Effector memory CD8-positive, alpha-beta T cell (primary cell): ENCODE results near the gene FCMR.

Experiments
- ATAC-seq: fragments of 150-1000 bp; cut with Tn5 transposase; replicated peaks from 2 replicates; pipeline ENCODE4 v1.10.0; 2021; ENCODE audit warnings: mild to moderate bottlenecking, moderate library complexity
- DNase-seq, 3 experiments: peaks; one replicate each; pipeline ENCODE4 v3.0.0; 2021
- H3K27ac Mint-ChIP-seq, 2 donors: one replicate each; pipeline ENCODE4 v1.8.0; 2022; ENCODE audit warnings: mild to moderate bottlenecking in 2 of 2, mixed read lengths in 2 of 2, moderate library complexity in 2 of 2
- H3K27me3 Mint-ChIP-seq, 2 donors: one replicate each; pipeline ENCODE4 v1.8.0; 2022; ENCODE audit warnings: mixed read lengths in 2 of 2
- H3K36me3 Mint-ChIP-seq: one replicate; pipeline ENCODE4 v1.8.0; 2022; ENCODE audit warnings: mild to moderate bottlenecking, moderate library complexity, mixed read lengths; ENCODE audit not compliant: insufficient read depth
- H3K4me1 Mint-ChIP-seq, 2 donors: one replicate each; pipeline ENCODE4 v1.8.0; 2022; ENCODE audit warnings: low read depth in 2 of 2, mixed read lengths in 2 of 2
- H3K4me3 Mint-ChIP-seq, 2 donors: one replicate each; pipeline ENCODE4 v1.8.0; 2022; ENCODE audit warnings: mild to moderate bottlenecking in 2 of 2, mixed read lengths in 2 of 2, moderate library complexity in 2 of 2
- H3K9me3 Mint-ChIP-seq, 2 donors: one replicate each; pipeline ENCODE4 v1.8.0; 2022; ENCODE audit warnings: mixed read lengths in 2 of 2

The FCMR gene

GRCh38 chr1:206882555-206882954, 39.2 kb downstream of the FCMR start:
- ATAC-seq (no peak), DNase-seq (no peak)
- Mint-ChIP-seq H3K4me3 (no peak overlapping the region), H3K27ac (no peak overlapping the region), H3K4me1 (peaks cover 0 to 4% of the 10 kb centered on the region in 2 donors), H3K9me3 (peaks cover 0 to 4% of the 10 kb centered on the region in 2 donors), H3K36me3 (no peaks in the 10 kb centered on the region), H3K27me3 (peaks cover 0 to 25% of the 10 kb centered on the region in 2 donors)

- Mint-ChIP-seq H3K36me3 (no peaks in the 10 kb centered on the region), H3K27me3 (peaks cover 0 to 17% of the 10 kb centered on the region in 2 donors), H3K4me1 (peaks cover 0 to 4% of the 10 kb centered on the region in 2 donors), H3K4me3 (no peak overlapping the region), H3K27ac (no peak overlapping the region), H3K9me3 (peaks cover 0 to 4% of the 10 kb centered on the region in 2 donors)
- ATAC-seq = no peak
- no peak for DNase-seq
Observed at GRCh38 chr1:206880314-206880713, 41.4 kb downstream of the FCMR start.

DNA sequence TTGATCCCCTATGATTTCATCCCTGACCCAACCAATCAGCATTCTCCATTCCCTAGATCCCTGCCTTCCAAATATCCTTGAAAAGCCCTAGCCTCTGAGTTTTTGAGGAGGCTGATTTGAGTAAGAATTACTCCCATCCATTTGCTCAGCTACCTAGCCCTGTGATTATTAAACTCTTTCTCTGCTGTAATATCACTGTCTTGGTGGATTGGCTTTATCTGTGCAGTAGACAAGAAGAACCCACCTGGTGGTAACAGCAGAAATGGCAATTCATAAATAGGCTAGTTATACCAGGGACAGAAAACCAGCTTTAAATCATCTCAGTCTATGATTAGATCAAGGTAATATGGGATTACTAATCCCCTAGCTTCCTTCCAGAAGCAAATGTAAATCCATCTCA, 43.3 kb downstream of the FCMR start:
- H3K36me3 Mint-ChIP-seq = no peaks in the 10 kb centered on the region

DNA sequence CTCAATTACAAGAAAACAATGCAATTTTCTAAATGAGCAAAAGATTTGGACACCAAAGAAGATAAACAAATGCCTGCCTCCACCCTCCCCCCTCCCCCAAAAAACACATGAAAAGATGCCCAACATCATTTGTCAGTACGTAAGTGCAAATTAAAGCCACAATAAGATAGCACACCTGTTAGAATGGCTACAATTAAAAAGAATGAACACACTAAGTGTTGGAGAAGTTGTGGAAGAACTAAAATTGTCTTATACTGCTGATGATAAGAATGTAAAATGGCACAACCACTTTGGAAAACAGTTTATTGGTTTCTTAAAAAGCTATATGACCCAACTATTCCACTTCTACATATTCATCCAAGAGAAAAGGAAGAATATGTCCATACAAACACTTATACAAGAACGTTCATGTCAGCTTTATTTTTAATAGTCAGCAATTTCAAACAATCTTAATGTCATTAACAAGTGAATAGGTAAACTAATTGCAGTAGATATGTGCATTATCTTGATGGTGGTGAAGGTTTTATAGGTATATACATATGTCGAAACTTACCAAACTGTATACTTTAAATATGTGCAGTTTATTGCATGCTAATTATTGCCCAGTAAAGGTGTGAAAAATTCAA, 45.9 kb downstream of the FCMR start:
- H3K36me3 Mint-ChIP-seq = no peaks in the 10 kb centered on the region
- peaks cover 0 to 2% of the 10 kb centered on the region in 2 donors for H3K27me3 Mint-ChIP-seq
- H3K4me3 Mint-ChIP-seq = no peak overlapping the region
- no peak overlapping the region for H3K27ac Mint-ChIP-seq
- ATAC-seq (no peak), DNase-seq (no peak)
- H3K4me1 Mint-ChIP-seq = no peaks in the 10 kb centered on the region
- H3K9me3 Mint-ChIP-seq = peaks cover 0 to 7% of the 10 kb centered on the region in 2 donors

More for the DNA sequence above, 43.3 kb downstream of the FCMR start:
- no peak overlapping the region for H3K27ac Mint-ChIP-seq
- no peak for ATAC-seq
- no peak overlapping the region for H3K4me3 Mint-ChIP-seq
- H3K27me3 Mint-ChIP-seq = peaks cover 0 to 7% of the 10 kb centered on the region in 2 donors
- no peaks in the 10 kb centered on the region for H3K4me1 Mint-ChIP-seq
- no peak for DNase-seq
- H3K9me3 Mint-ChIP-seq = peaks cover 0 to 4% of the 10 kb centered on the region in 2 donors

DNA sequence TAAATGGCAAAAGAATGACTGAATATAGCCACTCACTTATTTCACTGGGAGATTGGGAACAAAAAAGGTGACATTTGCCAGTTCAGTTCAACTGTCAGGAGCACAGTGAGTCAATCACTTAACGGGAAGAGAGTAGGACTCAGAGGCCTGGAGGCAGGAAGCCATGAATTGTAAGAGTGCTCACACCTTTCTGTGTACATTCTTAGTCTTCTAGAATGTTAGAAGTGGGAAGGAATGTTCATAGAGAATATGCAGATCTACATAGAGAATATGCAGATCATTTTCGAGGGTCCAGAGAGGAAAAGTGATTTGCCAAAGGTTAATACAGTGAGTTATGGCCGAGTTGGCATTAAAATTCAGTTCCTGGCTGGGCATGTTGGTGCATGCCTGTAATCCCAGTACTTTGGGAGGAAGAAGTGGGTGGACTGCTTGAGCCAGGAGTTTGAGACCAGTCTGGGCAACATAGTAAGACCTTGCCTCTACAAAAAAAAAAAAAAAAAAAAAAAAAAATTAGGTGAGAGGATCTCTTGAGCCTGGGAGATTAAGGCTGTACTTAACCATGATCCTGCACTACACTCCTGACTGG, 48.0 kb downstream of the FCMR start:
- Mint-ChIP-seq H3K9me3 (peaks cover 0 to 7% of the 10 kb centered on the region in 2 donors), H3K4me1 (no peaks in the 10 kb centered on the region), H3K27ac (no peak overlapping the region), H3K27me3 (peaks cover 0 to 19% of the 10 kb centered on the region in 2 donors), H3K4me3 (no peak overlapping the region), H3K36me3 (no peaks in the 10 kb centered on the region)
- no peak for DNase-seq
- no peak for ATAC-seq

DNA sequence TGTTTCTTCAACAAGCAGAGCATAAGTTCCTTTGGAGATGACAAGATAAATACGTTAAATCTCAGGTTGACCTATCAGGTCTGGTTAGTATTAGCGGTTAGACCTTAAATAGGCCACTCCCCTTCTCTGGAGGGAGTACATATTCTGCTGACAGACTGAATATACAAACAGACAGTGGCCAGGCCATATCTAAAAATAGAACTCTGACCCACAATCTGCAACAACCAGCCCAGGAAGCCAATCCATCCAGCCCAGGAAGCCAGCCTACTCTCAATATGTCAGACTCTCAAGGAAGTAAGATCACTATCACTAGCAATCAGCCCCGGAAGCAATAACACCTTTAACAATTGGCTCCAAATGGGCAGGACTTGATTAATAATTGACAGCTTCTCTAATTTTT, 49.6 kb downstream of the FCMR start:
- H3K36me3 Mint-ChIP-seq = no peaks in the 10 kb centered on the region
- H3K4me3 Mint-ChIP-seq = no peak overlapping the region

DNA sequence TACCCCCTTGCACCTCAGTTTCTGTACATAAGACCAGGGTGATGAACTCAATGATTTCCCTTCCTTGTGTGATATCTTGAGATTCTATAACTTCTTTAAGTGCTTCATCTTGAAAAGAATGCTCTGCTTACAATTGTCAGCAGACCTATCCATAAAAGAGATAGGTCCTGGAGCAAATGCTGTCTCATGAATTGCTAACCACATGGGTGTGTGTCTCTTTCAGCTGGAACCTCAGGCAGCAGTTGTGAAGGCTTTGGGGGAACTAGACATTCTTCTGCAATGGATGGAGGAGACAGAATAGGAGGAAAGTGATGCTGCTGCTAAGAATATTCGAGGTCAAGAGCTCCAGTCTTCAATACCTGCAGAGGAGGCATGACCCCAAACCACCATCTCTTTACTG, 53.5 kb downstream of the FCMR start:
- Mint-ChIP-seq H3K27me3 (peaks cover 28 to 45% of the 10 kb centered on the region in 2 donors), H3K4me3 (no peak overlapping the region), H3K36me3 (peaks cover 2% of the 10 kb centered on the region), H3K27ac (no peak overlapping the region), H3K4me1 (peaks cover 4 to 6% of the 10 kb centered on the region in 2 donors), H3K9me3 (peaks cover 0 to 2% of the 10 kb centered on the region in 2 donors)
- DNase-seq = no peak
- no peak for ATAC-seq

More for the DNA sequence above, 49.6 kb downstream of the FCMR start:
- Mint-ChIP-seq H3K27me3 (peaks cover 10 to 19% of the 10 kb centered on the region in 2 donors), H3K27ac (no peak overlapping the region), H3K4me1 (no peaks in the 10 kb centered on the region), H3K9me3 (peaks cover 0 to 2% of the 10 kb centered on the region in 2 donors)
- ATAC-seq (no peak), DNase-seq (no peak)

- Mint-ChIP-seq H3K27ac (no peak overlapping the region), H3K4me1 (peaks cover 4 to 6% of the 10 kb centered on the region in 2 donors), H3K9me3 (peaks cover 0 to 2% of the 10 kb centered on the region in 2 donors), H3K4me3 (no peak overlapping the region), H3K27me3 (peaks cover 34 to 50% of the 10 kb centered on the region in 2 donors), H3K36me3 (peaks cover 2% of the 10 kb centered on the region)
- no peak for DNase-seq
- no peak for ATAC-seq
Observed at GRCh38 chr1:206867716-206868115, 54.0 kb downstream of the FCMR start.

GRCh38 chr1:206867239-206867638, 54.5 kb downstream of the FCMR start:
- Mint-ChIP-seq H3K27ac (no peak overlapping the region), H3K27me3 (peaks cover 36 to 51% of the 10 kb centered on the region in 2 donors), H3K36me3 (peaks cover 2% of the 10 kb centered on the region), H3K4me3 (no peak overlapping the region), H3K4me1 (peaks cover 4 to 6% of the 10 kb centered on the region in 2 donors), H3K9me3 (peaks cover 0 to 1% of the 10 kb centered on the region in 2 donors)
- ATAC-seq (no peak), DNase-seq (no peak)

GRCh38 chr1:206866062-206866461, 55.7 kb downstream of the FCMR start:
- peaks cover 45 to 60% of the 10 kb centered on the region in 2 donors for H3K27me3 Mint-ChIP-seq

DNA sequence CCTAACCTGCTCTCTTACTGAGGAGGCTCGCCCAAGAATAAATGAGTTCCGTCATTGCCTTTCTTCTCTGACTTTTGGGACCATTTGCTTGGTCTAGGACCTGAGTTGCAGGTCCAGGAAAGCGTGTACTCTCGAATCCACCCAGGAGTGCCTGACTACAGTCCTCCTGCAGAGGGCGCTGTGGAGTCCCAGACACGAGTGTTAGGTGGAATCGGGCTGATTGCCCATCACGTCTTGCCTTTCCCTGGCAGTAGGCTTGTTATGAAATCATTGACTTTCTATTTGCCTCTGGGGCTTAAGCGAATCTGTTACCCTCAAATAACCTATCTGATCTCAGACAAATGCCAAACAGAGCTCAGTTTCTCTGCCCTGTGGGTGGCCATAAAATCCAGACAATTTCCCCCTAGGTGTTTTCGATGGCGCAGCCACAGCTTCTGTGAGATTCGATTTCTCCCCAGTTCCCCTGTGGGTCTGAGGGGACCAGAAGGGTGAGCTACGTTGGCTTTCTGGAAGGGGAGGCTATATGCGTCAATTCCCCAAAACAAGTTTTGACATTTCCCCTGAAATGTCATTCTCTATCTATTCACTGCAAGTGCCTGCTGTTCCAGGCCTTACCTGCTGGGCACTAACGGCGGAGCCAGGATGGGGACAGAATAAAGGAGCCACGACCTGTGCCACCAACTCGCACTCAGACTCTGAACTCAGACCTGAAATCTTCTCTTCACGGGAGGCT, 56.6 kb downstream of the FCMR start, which contains the start of gene IL20:
Gene IL20, plus strand, starts transcription at position 685 of the 733 bp plus-strand sequence. CDS start 230 bp downstream, outside the sequence.
- Mint-ChIP-seq H3K27ac (no peak within 1 kb of the TSS), H3K4me1 (peaks cover 4 to 6% of the 10 kb centered on the region in 2 donors), H3K36me3 (peaks cover 2% of the 10 kb centered on the region), H3K9me3 (no peaks in the 10 kb centered on the region), H3K27me3 (peaks cover 54 to 59% of the 10 kb centered on the region in 2 donors), H3K4me3 (no peak within 1 kb of the TSS)
- ATAC-seq = peak; percentile 96
- peak; percentile 86 to 87 (median 87) for DNase-seq

More at GRCh38 chr1:206866062-206866461, 55.7 kb downstream of the FCMR start:
- H3K9me3 Mint-ChIP-seq = no peaks in the 10 kb centered on the region
- H3K4me1 Mint-ChIP-seq = peaks cover 4 to 6% of the 10 kb centered on the region in 2 donors
- ATAC-seq (no peak), DNase-seq (no peak)
- peaks cover 2% of the 10 kb centered on the region for H3K36me3 Mint-ChIP-seq
- no peak overlapping the region for H3K27ac Mint-ChIP-seq
- H3K4me3 Mint-ChIP-seq = no peak overlapping the region

GRCh38 chr1:206863266-206863665, 58.5 kb downstream of the FCMR start:
- ATAC-seq (no peak), DNase-seq (no peak)
- H3K9me3 Mint-ChIP-seq = no peaks in the 10 kb centered on the region
- peaks cover 2% of the 10 kb centered on the region for H3K36me3 Mint-ChIP-seq
- no peak overlapping the region for H3K4me3 Mint-ChIP-seq
- H3K27ac Mint-ChIP-seq = no peak overlapping the region
- peaks cover 52 to 62% of the 10 kb centered on the region in 2 donors for H3K27me3 Mint-ChIP-seq
- H3K4me1 Mint-ChIP-seq = peaks cover 4 to 8% of the 10 kb centered on the region in 2 donors

- DNase-seq (no peak), ATAC-seq (no peak)
- no peak overlapping the region for H3K4me3 Mint-ChIP-seq
- H3K36me3 Mint-ChIP-seq = peaks cover 2% of the 10 kb centered on the region
- peaks cover 34 to 41% of the 10 kb centered on the region in 2 donors for H3K27me3 Mint-ChIP-seq
- H3K9me3 Mint-ChIP-seq = no peaks in the 10 kb centered on the region
- H3K4me1 Mint-ChIP-seq = peaks cover 4 to 7% of the 10 kb centered on the region in 2 donors
- no peak overlapping the region for H3K27ac Mint-ChIP-seq
Observed at GRCh38 chr1:206860165-206860564, 61.6 kb downstream of the FCMR start.
